ENCODE measurements around the gene USP9X.

DNA sequence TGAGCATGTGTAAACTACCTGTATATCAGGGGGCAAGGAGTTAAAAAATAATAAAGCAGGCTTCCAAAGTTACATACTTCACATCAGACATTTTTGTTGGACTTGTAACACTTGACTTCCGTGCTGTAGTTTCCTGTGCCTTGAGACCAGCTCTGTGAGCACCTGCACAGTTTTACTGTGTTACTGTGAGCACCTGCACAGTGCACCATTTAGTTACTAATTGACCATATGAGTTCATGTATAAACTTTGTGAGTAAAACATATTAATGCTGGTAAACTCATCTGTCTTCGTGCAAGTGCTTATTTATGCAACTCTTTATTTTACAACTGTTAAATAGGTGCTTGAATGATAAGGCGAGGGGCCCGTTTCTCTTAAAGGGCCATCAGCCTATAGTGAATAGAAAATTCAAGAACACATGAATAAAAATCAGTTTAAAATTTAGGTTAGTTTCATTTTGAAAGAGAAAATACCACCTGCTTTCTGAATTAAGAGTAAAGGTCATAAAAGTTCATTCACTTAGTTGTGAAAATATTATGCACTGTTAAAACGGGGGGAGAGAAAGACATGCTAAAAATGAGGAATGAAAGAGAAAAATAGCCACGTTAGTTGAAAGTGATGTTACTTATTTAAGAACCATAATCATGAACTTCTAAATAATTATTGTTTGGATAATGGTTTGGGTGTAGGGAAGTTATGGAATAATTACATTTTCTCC is 42.4 kb downstream of the USP9X start:
- no peak for TF ChIP-seq SP1 (CRISPR knock-in tag; conservative IDR thresholded peaks at IDR 0.05)
- TF ChIP-seq, protein P1, sequence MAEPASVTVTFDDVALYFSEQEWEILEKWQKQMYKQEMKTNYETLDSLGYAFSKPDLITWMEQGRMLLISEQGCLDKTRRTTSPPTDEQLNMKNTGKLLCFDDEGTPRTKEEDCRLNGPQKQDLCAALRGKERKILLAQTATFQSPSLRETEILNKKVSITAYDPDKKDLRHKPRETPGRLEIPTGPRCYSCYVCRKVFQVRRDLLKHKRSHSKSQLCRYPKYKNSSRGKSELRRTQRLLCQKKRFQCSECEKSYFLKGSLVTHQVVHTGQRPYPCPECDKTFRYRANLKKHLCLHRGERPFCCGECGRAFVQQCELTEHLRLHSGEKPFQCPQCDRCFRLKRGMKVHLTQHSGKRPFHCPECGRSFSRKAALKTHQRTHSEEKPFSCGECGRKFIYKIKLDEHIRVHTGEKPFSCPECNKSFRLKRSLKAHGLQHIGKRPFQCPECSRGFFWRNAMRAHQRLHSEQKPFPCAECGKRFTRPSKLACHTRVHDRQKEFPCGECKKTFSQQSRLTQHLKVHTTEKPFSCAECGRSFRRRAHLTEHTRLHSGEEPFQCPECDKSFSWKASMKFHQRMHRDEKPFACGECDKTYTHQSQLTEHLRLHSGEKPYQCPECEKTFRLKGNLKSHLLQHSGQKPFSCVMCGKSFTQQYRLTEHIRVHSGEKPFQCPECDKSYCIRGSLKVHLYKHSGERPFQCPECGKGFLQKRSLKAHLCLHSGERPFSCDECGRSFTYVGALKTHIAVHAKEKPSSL (CRISPR knock-in tag; conservative IDR thresholded peaks at IDR 0.05), result no peak
- TF ChIP-seq, protein P2, sequence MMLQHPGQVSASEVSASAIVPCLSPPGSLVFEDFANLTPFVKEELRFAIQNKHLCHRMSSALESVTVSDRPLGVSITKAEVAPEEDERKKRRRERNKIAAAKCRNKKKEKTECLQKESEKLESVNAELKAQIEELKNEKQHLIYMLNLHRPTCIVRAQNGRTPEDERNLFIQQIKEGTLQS (CRISPR knock-in tag; conservative IDR thresholded peaks at IDR 0.05), result no peak
- TF ChIP-seq, protein P3, sequence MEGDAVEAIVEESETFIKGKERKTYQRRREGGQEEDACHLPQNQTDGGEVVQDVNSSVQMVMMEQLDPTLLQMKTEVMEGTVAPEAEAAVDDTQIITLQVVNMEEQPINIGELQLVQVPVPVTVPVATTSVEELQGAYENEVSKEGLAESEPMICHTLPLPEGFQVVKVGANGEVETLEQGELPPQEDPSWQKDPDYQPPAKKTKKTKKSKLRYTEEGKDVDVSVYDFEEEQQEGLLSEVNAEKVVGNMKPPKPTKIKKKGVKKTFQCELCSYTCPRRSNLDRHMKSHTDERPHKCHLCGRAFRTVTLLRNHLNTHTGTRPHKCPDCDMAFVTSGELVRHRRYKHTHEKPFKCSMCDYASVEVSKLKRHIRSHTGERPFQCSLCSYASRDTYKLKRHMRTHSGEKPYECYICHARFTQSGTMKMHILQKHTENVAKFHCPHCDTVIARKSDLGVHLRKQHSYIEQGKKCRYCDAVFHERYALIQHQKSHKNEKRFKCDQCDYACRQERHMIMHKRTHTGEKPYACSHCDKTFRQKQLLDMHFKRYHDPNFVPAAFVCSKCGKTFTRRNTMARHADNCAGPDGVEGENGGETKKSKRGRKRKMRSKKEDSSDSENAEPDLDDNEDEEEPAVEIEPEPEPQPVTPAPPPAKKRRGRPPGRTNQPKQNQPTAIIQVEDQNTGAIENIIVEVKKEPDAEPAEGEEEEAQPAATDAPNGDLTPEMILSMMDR (IDR thresholded peaks at IDR 0.05), result no peak
- TF ChIP-seq NR3C1 (CRISPR knock-in tag; conservative IDR thresholded peaks at IDR 0.05; ENCODE audit: low read depth), result no peak
- no peak for TF ChIP-seq GABPB1 (CRISPR knock-in tag; IDR thresholded peaks at IDR 0.05)
- no peak for TF ChIP-seq NFE2L1 (CRISPR knock-in tag; IDR thresholded peaks at IDR 0.05)
- no peak for TF ChIP-seq FOXJ3 (CRISPR knock-in tag; IDR thresholded peaks at IDR 0.05; ENCODE audit: borderline replicate concordance)
- TF ChIP-seq, protein P4, sequence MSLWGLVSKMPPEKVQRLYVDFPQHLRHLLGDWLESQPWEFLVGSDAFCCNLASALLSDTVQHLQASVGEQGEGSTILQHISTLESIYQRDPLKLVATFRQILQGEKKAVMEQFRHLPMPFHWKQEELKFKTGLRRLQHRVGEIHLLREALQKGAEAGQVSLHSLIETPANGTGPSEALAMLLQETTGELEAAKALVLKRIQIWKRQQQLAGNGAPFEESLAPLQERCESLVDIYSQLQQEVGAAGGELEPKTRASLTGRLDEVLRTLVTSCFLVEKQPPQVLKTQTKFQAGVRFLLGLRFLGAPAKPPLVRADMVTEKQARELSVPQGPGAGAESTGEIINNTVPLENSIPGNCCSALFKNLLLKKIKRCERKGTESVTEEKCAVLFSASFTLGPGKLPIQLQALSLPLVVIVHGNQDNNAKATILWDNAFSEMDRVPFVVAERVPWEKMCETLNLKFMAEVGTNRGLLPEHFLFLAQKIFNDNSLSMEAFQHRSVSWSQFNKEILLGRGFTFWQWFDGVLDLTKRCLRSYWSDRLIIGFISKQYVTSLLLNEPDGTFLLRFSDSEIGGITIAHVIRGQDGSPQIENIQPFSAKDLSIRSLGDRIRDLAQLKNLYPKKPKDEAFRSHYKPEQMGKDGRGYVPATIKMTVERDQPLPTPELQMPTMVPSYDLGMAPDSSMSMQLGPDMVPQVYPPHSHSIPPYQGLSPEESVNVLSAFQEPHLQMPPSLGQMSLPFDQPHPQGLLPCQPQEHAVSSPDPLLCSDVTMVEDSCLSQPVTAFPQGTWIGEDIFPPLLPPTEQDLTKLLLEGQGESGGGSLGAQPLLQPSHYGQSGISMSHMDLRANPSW (CRISPR knock-in tag; conservative IDR thresholded peaks at IDR 0.05; ENCODE audit: low read depth), result no peak
- TF ChIP-seq, protein P5, sequence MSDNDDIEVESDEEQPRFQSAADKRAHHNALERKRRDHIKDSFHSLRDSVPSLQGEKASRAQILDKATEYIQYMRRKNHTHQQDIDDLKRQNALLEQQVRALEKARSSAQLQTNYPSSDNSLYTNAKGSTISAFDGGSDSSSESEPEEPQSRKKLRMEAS (CRISPR knock-in tag; IDR thresholded peaks at IDR 0.05), result no peak
- no peak for TF ChIP-seq ELF4 (CRISPR knock-in tag; IDR thresholded peaks at IDR 0.05; ENCODE audit: low read depth)
